ENCODE results near the gene KIAA1755. TPM values are rescaled to one million over a fixed set of nuclear protein-coding genes. Genes with fewer than 3 reads are reported as not detected.
"Not testable (repeated sequence)": the region's sequence is repeated elsewhere in the genome, so short reads cannot be mapped to it uniquely, and the experiment has no call there.

KIAA1755 gene
- total RNA-seq, 4 donors from 2014 or later, result 0.05 to 0.41 (median 0.38) TPM; not detected in 1

DNA sequence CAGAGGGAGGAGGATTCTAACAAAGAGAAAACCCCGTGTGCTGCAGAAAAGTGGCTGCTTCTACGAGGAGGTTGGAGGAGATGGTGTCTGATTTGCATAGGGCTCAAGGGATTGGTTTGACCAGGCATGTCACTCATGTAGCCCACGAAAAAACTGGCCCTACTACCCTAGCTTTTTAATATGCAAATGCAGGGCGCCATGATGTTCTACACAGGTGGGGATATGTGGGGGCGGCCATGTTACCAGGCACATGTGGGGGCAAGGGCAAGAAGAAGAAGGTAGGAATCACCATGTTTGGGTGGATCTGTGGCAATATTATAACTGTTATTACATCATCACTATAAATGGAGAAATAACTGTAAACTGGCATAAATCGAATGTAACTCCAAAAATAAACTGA lies 9.9 kb downstream of the KIAA1755 start:
- Histone ChIP-seq H3K27ac (no peak overlapping the region), H3K36me3 (no peaks in the 10 kb centered on the region), H3K4me3 (no peak overlapping the region), H3K9me3 (no peaks in the 10 kb centered on the region), H3K27me3 (no peaks in the 10 kb centered on the region), H3K4me1 (no peaks in the 10 kb centered on the region)
- ATAC-seq (no peak), DNase-seq (no peak)
- no peak for TF ChIP-seq POLR2A (IDR thresholded peaks at IDR 0.05)
- no peak for TF ChIP-seq CTCF (IDR thresholded peaks at IDR 0.05 in 4 of 5, conservative IDR thresholded peaks at IDR 0.05 in 1 of 5)
- intact Hi-C loops (cut with DNase I; ENCODE audit: low total_unique reads), result no loop called here
- in situ Hi-C loops (cut with MboI; ENCODE audit: low sequenced_read_pairs in 4 of 4), result no loop called here

DNA sequence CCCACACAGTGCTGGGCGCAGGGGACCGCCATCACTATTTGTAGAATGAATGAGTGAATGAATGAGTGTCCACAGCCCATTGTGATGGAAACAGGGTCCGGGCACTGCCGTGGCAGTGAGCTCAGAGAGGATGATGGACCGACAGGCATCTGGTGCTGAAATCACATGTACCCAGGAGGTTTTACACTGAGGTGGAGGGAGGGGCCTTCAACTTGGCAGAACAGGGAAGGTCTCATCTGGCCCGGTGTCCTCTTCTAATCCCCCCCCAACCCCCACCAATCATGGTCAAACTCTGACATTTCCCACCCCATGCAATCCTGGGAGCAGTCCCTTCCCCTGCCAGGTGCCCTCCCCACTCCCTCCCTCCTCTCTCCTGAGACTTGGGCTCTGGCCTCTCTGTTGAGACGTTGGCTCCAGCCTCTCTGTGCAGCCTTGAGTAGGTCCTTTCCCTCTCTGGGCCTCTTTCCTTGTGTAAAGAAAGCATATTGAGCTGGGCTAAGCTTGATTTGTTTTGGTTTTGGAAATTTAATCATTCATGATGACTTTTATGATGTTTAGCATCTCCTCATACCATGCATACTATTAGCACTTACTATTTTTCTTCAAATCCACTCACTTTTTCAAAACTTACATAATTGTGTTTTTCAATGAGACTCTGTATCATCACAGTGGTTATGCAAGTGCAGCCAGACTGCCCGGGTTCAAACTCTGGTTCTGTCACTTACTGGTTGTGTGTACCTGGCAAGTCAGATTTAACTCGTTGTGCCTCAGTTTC lies 10.8 kb downstream of the KIAA1755 start:
- Histone ChIP-seq H3K36me3 (no peaks in the 10 kb centered on the region), H3K4me1 (no peaks in the 10 kb centered on the region), H3K4me3 (no peak overlapping the region), H3K27me3 (no peaks in the 10 kb centered on the region), H3K9me3 (no peaks in the 10 kb centered on the region), H3K27ac (no peak overlapping the region)
- ATAC-seq, result no peak
- DNase-seq, result no peak
- TF ChIP-seq POLR2A (IDR thresholded peaks at IDR 0.05) (no peak), CTCF (IDR thresholded peaks at IDR 0.05 in 4 of 5, conservative IDR thresholded peaks at IDR 0.05 in 1 of 5) (no peak)
- intact Hi-C loops (cut with DNase I; ENCODE audit: low total_unique reads) (no loop called here), in situ Hi-C loops (cut with MboI; ENCODE audit: low sequenced_read_pairs in 4 of 4) (no loop called here)

GRCh38 chr20:38248133-38248532 lies 12.4 kb downstream of the KIAA1755 start:
- Histone ChIP-seq H3K9me3 (no peaks in the 10 kb centered on the region), H3K36me3 (no peaks in the 10 kb centered on the region), H3K4me3 (no peak overlapping the region), H3K27ac (peak overlapping the region in 1 of 4 donors; percentile 22), H3K4me1 (no peaks in the 10 kb centered on the region), H3K27me3 (peaks cover 0 to 3% (median 0%) of the 10 kb centered on the region in 3 donors)
- intact Hi-C loops (cut with DNase I; ENCODE audit: low total_unique reads), result no loop called here
- DNase-seq, result peak in 1 of 2 donors; percentile 34
- in situ Hi-C loops (cut with MboI; ENCODE audit: low sequenced_read_pairs in 4 of 4), result no loop called here
- TF ChIP-seq CTCF (IDR thresholded peaks at IDR 0.05 in 4 of 5, conservative IDR thresholded peaks at IDR 0.05 in 1 of 5) (no peak), POLR2A (IDR thresholded peaks at IDR 0.05) (no peak)
- ATAC-seq, result no peak

DNA sequence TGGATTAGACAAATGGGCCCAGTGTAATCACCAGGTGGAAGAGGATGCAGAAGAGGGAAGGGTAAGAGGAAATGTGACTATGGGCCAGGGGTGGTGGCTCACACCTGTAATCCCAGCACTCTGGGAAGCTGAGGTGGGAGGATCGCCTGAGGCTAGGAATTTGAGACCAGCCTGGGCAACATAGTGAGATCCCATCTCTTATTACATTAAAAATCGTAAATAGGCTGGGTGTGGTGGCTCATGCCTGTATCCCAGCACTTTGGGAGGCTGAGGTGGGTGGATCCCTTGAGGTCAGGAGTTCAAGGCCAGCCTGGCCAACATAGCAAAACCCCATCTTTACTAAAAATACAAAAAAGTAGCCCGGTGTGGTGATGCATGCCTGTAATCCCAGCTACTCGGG lies 12.8 kb downstream of the KIAA1755 start:
- H3K27me3 ChIP-seq; H3K9me3 ChIP-seq; DNase-seq; H3K36me3 ChIP-seq; H3K4me1 ChIP-seq; intact Hi-C loops (cut with DNase I; ENCODE audit: low total_unique reads); in situ Hi-C loops (cut with MboI; ENCODE audit: low sequenced_read_pairs in 4 of 4); ATAC-seq; H3K4me3 ChIP-seq: not testable (repeated sequence)
- H3K27ac ChIP-seq, result peak overlapping the region in 1 of 4 donors; percentile 22

DNA sequence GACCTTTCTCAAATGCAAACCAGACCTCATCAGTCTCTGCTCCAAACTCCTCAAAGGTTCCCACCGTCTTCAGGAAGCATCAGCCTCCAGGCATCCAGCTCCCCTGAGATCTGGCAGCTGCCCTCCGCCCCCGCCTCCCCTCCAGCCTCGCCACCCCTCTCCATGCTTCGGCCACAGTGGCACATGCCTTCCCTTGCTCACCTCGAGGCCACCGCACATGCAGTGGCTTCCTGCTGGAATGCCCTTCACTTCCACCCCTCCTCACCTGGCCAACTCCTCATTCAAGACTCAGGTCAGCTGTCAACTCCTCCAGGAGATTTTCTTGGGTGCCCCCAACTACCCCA lies 13.4 kb downstream of the KIAA1755 start:
- Histone ChIP-seq H3K36me3 (no peaks in the 10 kb centered on the region), H3K4me3 (no peak overlapping the region), H3K4me1 (no peaks in the 10 kb centered on the region), H3K27ac (peak overlapping the region in 1 of 4 donors; percentile 1), H3K27me3 (peaks cover 0 to 4% (median 0%) of the 10 kb centered on the region in 3 donors), H3K9me3 (no peaks in the 10 kb centered on the region)
- intact Hi-C loops (cut with DNase I; ENCODE audit: low total_unique reads) (no loop called here), in situ Hi-C loops (cut with MboI; ENCODE audit: low sequenced_read_pairs in 4 of 4) (no loop called here)
- no peak for DNase-seq
- TF ChIP-seq POLR2A (IDR thresholded peaks at IDR 0.05), result no peak
- TF ChIP-seq CTCF (IDR thresholded peaks at IDR 0.05 in 4 of 5, conservative IDR thresholded peaks at IDR 0.05 in 1 of 5), result no peak
- ATAC-seq, result no peak

All from gastrocnemius medialis (tissue), 4 donors.